GM19395 (cell line): ENCODE results near the gene KRTAP4-9.
"Not testable (repeated sequence)": the region's sequence is repeated elsewhere in the genome, so short reads cannot be mapped to it uniquely, and the experiment has no call there.

Experiments used
- ATAC-seq: cut with Tn5 transposase; IDR thresholded peaks from one replicate; pipeline ENCODE4 v1.9.1; 2021; ENCODE audit warnings: mild to moderate bottlenecking, moderate library complexity; ENCODE audit not compliant: unreplicated experiment

The KRTAP4-9 gene

DNA sequence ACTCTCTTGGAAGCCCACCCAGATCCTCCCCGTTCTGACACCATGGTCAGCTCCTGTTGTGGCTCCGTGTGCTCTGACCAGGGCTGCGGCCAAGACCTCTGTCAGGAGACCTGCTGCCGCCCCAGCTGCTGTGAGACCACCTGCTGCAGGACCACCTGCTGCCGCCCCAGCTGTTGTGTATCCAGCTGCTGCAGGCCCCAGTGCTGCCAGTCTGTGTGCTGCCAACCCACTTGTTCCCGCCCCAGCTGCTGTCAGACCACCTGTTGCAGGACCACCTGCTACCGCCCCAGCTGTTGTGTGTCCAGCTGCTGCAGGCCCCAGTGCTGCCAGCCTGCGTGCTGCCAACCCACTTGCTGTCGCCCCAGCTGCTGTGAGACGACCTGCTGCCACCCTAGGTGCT is at the start of gene KRTAP4-9:
Gene KRTAP4-9 (plus strand): TSS at position 43 of the 400 bp plus-strand sequence. CDS start 0 bp downstream, at position 43.
- not testable (repeated sequence) for ATAC-seq

DNA sequence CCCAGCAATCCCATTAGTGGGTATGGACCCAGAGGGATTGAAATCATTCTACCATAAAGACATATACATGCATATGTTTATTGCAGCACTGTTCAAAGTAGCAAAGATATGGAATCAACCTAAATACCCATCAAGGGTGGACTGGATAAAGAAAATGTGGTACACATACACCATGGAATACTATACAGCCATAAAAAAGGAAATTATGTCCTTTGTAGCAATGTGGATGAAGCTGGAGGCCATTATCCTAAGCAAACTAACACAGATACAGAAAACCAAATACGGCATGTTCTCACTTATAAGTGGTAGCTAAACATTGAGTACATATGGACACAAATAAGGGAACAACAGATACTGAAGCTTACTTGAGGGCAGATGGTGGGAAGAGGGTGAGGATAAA is 47.6 kb upstream of the KRTAP4-9 start:
- ATAC-seq: no peak

DNA sequence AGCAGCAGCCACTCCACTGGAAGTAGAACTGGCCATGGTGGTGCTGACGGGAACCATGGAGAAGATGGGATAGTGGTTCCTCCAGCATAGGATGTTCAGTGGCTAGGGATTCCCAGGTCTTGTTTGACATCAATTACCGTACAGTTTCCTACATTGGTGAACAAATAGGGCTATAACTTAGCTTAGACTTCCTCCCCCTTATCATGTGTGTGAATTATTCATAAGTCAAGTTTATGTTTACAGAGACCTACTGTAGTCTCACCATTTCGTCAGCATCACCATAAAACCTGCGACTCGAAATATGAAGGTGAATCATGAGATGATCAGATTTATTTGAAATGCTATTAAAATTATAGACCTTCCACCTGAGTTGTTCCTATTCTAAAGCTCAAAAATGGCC is 46.4 kb upstream of the KRTAP4-9 start:
- no peak for ATAC-seq

DNA sequence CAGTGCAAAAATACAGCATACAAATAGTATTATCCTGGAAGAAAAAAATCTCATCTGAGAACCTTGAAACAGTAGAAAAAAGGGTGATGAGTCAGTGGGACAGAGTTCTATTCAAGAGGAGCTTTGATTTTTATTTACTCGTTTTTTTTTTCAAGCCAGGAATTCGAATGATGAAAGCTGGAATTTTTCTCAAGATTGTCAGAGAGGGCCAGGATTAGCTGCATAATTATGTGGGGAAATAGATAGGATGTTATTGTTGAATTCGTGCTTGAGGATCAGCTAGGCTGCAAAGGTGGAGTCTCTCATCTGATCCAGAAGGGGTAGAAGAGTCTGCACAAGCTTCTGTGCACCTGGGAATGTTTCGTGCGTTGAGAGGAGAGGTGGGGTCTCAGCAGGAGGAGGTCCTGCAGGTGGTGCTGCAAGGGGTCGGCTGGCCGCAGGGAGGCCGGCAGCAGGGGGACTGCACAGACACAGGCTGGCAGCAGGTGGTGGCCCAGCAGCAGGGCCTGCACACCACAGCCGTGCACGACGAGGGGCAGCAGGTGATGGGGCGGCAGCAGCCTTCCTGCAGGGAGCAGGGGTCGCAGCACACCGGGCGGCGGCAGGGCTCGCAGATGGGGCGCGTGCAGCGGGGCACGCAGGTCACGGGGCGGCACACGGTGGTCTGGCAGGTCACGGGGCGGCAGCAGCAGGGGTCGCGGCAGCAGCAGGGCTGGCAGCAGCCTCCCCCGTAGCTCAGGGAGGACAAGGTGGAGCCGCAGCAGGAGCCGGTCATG is 45.7 kb upstream of the KRTAP4-9 start:
- not testable (repeated sequence) for ATAC-seq

DNA sequence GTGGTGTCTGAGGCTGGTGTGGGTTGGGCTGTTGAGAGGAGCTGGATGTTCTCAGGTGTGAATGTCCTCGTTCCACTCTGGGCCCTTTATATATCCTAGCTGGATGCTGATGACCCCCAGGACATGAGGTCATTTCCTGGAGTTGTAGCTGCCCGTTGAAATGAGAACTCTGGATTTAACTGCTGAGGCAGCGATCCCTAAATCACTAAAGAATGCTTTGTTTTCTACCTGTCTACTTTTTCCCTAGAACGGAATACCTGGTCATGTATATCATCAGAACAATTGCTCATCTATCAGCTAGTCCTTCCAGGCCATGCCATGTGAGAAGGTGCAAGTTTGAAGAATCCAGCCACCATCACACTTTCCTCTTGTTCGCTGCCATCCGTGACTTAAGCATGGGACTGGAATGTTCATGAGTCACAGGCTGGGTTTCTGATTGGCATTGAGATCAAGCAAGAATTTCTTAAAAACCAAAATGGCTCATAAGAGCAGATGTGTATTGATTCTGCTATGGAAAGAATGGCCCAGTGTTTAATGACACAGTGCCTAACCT is 45.1 kb upstream of the KRTAP4-9 start, which contains the start of gene KRTAP2-3:
Gene KRTAP2-3 (minus strand): TSS at position 63 of the 553 bp plus-strand sequence. CDS start 64 bp downstream, outside the sequence.
- ATAC-seq: no peak

DNA sequence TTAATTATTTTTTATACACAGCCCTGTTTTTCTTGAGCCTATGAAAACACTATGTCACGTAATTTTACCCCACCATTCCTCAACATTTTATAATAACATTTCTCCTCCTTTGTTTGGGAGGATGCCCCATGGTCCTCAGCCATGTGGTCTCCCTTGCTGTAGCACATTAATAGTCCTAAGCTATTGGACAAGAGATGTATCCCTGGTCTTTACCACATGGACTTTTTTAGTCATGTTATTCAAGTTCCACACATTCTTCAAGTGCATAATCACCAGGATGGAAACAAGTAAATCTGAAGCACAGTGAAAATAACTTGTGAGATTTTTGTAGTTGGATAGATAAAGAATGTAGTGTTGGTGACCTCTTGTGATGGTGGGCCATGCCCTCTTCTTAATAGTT is 43.2 kb upstream of the KRTAP4-9 start:
- no peak for ATAC-seq

DNA sequence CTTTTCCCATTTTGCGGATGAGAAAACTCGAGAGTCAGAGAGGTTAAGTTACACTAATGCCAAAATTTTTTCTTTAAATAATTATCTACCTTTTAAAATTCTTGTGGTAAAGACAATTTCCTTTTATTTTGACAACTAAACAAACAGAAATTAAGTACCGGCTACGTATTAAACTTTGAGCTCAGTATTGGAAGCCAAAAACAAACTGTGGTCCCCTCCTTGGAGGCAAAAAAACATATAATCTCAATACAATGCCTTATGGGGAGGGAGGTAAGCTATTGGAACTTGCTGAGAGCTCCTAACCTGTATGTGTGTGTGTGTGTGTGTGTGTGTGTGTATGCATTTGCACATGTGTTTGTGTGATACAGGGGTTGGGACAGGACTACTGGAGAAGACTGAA is 41.7 kb upstream of the KRTAP4-9 start:
- ATAC-seq: no peak

DNA sequence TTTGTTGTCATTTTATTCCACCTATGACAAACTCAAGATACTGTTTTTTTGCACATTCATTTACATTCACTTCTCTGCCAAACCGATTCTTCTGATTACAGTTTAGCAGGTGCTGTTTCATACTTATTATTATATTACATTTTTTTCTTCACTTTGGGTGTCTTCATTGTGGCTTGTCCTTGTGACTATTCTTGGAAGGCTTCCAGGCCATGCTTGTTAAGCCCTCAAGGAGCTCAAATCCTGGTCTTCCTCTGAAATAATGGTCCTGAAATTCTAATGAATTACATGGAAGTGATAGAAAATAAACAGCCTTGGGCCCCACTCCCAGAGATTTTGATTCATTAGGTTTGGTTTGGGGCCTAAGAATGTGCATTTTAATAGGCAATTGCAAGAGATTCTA is 40.9 kb upstream of the KRTAP4-9 start:
- no peak for ATAC-seq

DNA sequence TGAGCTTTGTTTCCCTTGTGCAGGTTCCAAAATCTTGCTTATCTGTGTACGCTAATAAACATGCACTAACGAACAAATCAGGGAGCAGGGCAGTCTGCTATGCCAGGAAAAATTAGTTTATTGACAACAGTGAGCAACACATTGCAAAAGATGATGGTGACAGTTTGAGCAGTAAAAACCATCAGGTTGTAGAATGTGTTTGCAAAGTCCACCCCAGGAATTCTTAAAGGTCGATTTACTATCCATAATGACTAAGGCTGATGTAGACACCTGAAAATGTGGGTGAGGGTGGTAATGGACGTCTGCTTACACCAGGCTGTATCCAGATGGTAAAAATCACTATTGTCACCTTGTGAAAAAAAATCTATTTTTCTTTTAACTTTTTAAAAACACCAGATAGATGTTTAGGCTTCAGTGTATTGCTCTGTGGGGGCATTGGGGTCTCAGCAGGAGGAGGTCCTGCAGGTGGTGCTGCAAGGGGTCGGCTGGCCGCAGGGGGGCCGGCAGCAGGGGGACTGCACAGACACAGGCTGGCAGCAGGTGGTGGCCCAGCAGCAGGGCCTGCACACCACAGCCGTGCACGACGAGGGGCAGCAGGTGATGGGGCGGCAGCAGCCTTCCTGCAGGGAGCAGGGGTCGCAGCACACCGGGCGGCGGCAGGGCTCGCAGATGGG is 40.0 kb upstream of the KRTAP4-9 start:
- ATAC-seq: not testable (repeated sequence)

DNA sequence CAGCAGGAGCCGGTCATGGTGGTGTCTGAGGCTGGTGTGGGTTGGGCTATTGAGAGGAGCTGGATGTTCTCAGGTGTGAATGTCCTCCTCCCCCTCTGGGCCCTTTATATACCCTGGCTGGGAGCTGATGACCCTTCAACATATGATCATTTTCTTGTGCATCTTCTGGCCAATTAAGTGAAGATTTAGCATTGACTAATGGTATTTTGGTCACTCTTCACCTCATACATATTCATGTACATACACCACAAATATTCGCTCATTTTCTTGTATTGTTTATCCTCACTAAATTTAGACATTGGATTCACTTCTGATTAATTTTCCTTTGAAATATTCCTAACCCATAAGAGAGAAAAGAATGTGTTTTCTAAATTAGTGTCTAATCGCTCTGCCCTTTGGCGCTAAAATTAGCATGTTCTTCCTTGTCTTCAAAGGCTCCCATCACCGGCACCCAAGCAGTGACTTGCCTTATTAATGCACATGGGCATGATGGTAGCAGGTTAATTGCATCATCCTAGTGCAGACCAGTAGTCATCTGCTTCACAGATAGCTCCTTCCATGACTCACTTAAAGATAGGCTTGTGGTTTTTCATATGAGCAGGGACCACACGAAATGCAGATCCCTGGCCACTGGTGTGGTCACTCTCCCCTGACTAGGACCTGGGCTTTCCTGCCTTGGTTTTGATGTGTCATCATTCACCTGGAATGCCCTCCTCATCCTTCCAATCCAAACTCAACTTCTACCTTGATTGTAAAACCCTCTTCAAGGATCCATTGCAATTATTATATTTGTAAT is 39.2 kb upstream of the KRTAP4-9 start, which contains the start of gene KRTAP2-4:
Gene KRTAP2-4 (minus strand): TSS at position 51 of the 796 bp plus-strand sequence. CDS start 34 bp downstream, at position 17.
- no peak for ATAC-seq

DNA sequence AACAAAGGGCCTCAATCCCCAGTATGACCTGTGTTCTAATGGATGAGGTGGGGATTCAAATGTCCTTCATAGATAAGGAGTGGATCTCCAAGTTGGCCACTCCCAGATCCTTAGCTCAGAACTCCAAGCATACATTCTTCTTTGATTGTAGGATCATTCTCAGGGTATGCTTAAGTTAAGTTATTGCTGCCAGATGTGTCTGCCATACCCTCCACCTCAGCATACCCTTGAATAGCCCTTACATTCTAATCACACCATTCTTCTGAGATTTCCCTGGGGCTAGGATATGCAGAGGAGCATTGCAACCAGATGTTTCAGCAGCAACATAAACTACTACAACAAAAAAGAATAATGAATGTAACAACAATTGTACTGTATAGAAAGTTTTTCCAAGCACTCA is 37.9 kb upstream of the KRTAP4-9 start:
- no peak for ATAC-seq

DNA sequence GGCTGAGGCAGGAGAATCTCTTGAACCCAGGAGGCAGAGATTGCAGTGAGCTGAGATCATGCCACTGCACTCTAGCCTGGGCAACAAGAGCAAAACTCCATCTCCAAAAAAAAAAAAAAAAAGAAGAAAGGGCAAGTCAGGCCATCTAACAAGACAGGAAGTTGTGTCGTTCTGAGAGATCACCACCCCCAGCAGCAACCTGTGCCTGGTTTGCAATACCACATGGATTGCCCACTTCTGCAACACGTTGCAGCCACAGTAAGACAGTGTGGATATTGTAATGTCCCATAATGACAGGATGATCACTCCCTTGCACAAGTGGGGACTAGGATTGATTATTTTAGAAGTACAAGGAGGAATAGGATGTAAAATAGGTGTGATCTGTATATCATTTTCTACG is 36.2 kb upstream of the KRTAP4-9 start:
- no peak for ATAC-seq

DNA sequence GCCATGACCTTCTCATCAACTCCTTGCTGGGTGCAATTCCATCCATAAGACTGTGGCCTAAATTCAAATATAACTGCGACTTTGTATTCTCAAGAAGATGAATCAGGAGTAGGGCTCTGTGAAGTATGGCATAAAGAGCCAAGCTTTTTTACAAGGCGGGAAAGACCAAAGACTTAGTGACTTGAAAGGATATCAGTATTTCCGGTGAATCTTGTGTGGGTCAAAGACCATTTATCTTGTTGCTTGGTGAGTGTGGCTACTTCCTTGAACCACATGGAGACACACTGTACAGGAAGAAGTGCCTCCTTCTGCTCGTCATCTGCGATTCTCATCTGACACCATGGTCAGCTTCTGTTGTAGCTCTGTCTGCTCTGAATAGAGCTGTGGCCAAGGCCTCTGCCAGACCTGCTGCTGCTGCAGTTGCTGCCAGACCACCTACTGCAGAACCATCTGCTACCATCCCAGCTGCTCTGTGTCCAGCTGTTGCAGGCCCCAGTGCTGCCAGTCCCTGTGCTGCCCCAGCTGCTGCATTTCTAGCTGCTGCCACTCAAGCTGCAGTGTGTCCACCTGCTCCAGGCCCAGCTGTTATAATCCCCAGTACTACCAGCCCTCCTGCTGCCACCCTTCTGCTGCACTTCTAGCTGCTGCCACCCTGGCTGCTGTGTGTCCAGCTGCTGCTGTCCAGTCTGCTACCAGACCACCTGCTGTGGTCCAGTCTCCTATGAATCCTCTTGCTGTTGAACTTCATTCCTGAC is 33.4 kb upstream of the KRTAP4-9 start:
- no peak for ATAC-seq

DNA sequence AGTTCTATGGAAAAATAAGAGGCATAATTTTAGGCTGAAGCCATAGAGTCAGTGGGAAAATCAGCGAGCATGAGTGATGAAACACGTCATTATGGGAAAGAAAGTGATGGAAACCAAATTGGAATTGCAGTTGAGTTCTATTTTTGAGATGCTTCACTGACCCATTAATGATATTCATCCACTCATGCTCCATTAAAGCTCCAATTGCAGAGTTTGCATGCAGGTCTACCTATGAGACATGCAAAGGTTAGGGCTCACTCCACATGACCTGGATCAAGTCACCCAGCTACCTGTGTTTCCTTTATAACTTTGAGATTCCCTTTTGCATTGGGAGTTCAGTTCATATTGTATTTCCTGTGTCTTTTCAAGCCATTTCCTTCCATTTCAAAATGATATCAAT is 31.5 kb upstream of the KRTAP4-9 start:
- ATAC-seq: no peak

DNA sequence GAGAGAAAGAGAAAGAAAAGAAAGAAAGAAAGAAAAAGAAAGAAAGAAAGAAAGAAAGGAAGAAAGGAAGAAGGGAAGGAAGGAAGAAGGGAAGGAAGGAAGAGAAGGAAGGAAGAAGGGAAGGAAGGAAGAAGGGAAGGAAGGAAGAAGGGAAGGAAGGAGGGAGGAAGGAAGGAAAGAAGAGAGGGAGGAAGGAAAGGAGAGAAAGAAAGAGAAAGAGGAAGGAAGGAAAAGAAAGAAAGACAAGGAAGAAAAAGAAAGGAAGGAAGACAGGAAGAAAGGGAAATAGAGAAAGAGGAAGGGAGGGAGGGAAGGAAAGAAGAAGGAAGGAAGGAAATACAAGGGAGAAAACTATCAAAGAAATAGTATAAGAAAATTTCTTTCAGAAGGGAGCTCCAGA is 28.4 kb upstream of the KRTAP4-9 start:
- no peak for ATAC-seq

DNA sequence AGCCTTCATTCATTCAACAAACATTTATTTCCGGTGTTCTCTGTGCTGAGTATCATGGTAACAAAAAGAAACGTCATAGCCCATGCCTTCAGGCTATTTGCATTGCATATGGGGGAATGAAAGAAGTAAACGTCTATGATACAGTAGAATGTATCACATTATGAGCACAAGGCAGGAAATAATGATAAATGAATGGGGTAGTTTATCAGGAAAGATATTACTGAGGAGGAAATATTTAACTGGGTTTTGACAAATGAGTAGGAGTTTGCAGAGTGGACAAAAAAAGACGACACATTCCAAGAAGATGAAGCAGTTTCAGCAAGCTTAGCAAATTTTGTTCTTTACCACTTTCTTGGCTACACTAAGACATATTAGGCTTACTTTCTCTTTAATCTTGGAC is 22.6 kb upstream of the KRTAP4-9 start:
- no peak for ATAC-seq

DNA sequence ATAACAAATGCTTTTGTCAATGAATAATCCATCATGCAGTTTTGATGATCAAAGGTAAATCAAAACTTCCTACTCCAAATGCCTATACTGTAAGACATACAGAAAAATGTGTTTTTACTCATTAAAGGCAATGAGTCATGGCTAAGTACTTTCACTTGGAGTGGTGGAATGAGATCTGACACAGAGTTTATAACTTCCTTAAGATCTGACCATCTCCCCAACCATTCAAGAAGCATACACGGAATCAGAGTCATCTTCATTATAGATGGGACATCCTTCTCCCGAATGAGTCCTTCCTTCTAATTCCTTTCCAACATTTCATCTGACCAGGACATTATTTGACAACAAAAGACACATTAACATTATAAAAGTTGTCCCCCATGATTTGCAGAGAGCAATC is 21.8 kb upstream of the KRTAP4-9 start:
- not testable (repeated sequence) for ATAC-seq

DNA sequence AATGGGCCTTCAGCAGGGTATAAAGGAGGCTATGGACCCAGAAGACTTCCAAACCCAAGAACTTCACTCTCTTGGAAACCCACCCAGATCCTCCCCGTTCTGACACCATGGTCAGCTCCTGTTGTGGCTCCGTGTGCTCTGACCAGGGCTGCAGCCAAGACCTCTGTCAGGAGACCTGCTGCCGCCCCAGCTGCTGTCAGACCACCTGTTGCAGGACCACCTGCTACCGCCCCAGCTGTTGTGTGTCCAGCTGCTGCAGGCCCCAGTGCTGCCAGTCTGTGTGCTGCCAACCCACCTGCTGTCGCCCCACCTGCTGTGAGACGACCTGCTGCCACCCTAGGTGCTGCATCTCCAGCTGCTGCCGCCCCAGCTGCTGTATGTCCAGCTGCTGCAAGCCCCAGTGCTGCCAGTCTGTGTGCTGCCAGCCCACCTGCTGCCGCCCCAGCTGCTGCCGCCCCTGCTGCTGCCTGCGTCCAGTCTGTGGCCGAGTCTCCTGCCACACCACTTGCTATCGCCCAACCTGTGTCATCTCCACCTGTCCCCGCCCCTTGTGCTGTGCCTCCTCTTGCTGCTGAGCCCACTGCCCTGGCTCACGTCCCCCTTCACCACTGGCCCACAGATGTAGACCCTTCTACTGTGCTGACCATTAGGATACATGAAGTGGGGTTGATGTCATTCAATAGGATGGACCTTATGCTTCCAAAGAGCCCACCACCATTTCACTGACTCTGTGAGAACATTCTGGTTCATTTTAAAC is 20.9 kb upstream of the KRTAP4-9 start, which contains the start of gene KRTAP4-7:
Gene KRTAP4-7 (plus strand): TSS at position 51 of the 757 bp plus-strand sequence. CDS start 57 bp downstream, at position 108.
- ATAC-seq: not testable (repeated sequence)

DNA sequence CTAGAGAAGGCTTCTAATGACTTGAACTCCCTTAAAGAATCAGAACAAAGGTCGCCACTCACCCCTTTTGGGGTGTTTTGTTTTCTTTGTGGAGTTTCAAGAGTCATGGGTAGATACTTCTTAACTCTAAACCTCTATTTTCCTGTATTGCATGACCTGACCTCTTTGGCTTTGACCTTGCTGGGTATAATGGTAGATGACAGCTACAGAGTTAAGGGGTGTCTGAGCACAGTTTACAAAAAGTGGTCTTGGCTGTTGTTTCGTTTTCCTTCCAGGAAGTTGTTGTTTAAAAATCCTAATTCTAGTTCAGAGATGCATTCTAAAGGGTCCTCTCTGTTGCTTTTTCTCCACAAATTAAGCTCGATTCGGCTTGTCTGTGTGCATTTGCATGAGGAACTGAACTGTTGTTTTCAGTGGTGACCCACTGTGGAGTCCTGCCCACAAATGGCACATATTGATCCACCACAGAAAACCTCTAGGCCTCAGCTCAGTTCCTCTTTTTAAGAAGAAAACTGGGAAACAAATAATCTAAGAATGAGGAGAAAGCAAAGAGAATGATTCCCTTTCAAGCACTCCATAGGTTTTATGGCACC is 16.3 kb upstream of the KRTAP4-9 start:
- ATAC-seq: not testable (repeated sequence)
